ENCODE data around the gene HMMR. TPM values are rescaled to one million over a fixed set of nuclear protein-coding genes. Genes with fewer than 3 reads are reported as not detected.

HMMR gene
- total and polyA plus RNA-seq, 9 of the 15 experiments (the other 6 are each of a cell fraction or from before 2014, with no cell fraction given) = 74.9 to 133 (median 90.8) TPM

DNA sequence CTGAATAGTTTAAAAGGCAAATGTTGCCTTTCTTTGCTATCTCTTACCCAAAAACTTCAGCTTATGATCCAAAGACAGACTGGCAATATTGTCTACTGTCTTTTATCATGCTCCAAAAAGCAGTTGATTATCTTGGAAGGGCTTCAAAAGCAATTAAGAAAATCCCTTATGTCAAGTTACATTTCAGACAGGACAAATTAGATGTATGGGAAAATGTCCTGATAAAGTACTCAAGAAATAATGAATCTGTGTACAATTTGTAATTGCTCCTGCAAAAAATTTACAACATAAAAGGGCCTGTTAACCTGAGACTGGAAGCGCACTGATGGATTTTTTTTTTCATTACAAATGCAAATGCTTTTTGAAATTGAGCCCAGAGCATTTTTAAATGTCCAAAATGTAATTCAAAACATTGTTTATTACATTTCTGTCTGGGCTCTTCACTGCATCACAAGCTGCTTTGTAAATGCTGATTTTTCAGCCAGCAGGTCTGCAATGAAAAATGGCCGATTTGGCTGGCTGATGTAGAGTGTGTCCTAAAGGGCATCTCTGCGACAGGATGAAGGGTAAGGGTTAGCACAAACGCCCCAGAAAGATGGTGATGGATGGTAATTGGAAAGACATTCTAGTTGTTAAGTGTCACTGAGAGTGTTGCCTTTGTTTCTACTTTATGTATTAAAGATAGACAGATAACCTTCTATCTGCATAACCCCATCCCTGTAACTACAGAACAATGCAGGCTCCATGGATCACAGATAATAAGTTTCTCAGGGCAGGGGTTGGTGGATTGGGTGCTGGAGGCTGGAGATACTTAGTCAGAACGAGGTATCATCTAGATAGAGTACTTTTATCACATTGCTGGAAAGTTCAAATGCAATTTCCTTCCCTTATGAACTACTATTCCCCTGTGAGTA is 72.0 kb downstream of the HMMR start:
- CTCF ChIA-PET (ENCODE audit: low intra/inter-chr PET ratio) = no interaction called here
- Histone ChIP-seq H3K79me2 (ENCODE audit: control insufficient read depth, insufficient read depth, low read length) (no peaks in the 10 kb centered on the region), H3K4me3 (no peak overlapping the region), H3K36me3 (ENCODE audit: control insufficient read depth, insufficient read depth, low read length) (no peaks in the 10 kb centered on the region), H3K9ac (ENCODE audit: insufficient read depth in 1 of 2, low read depth in 2 of 2, low read length in 2 of 2) (no peak overlapping the region), H3K27me3 (ENCODE audit: control insufficient read depth in 2 of 2, insufficient read depth in 2 of 2, low read length in 2 of 2) (no peaks in the 10 kb centered on the region), H3K9me3 (replicated peaks; ENCODE audit: control insufficient read depth, insufficient read depth, low read depth, low read length) (no peaks in the 10 kb centered on the region), H3K4me1 (replicated peaks in 1 of 2; ENCODE audit: control insufficient read depth in 2 of 2, insufficient read depth in 2 of 2, low read length in 2 of 2) (no peaks in the 10 kb centered on the region), H3K9me1 (ENCODE audit: control insufficient read depth, insufficient read depth, low read length) (no peaks in the 10 kb centered on the region), H2AFZ (ENCODE audit: low read depth, low read length) (no peak overlapping the region), H3K27ac (ENCODE audit: extremely low read depth, low read depth, low read length) (no peak overlapping the region), H3K4me2 (ENCODE audit: insufficient read depth, low read length) (no peak overlapping the region), H4K20me1 (replicated peaks; ENCODE audit: control insufficient read depth, insufficient read depth, low read length) (no peaks in the 10 kb centered on the region)
- TF ChIP-seq TEAD2 (tag; IDR thresholded peaks at IDR 0.05) (no peak), ZNF79 (CRISPR knock-in tag; IDR thresholded peaks at IDR 0.05; ENCODE audit: low read depth) (no peak)
- POLR2A ChIA-PET = interaction anchor here (0.8 kb wide), 1 partner anchor 72 kb away, joined by 3 read pairs; the partner anchor contains the start of genes HMMR and NUDCD2
- ATAC-seq (no peak), FAIRE-seq (no peak), DNase-seq (ENCODE audit: extremely low read depth in 1 of 4, low spot score in 3 of 4) (no peak)
- WGBS (ENCODE audit: insufficient coverage, low coverage, missing lambda C conversion rate) = 3% methylated on average over 5 of the region's 5 CpGs
- intact Hi-C loops (cut with micrococcal nuclease) = no loop called here
- BruUV-seq (replicated peaks) = no TSS peak
- in situ Hi-C loops (cut with MboI) = no loop called here

- Histone ChIP-seq H3K79me2 (ENCODE audit: control insufficient read depth, insufficient read depth, low read length) (no peaks in the 10 kb centered on the region), H2AFZ (ENCODE audit: low read depth, low read length) (no peak overlapping the region), H3K4me2 (ENCODE audit: insufficient read depth, low read length) (no peak overlapping the region), H3K36me3 (ENCODE audit: control insufficient read depth, insufficient read depth, low read length) (no peaks in the 10 kb centered on the region), H3K4me1 (replicated peaks in 1 of 2; ENCODE audit: control insufficient read depth in 2 of 2, insufficient read depth in 2 of 2, low read length in 2 of 2) (no peaks in the 10 kb centered on the region), H3K9me3 (replicated peaks; ENCODE audit: control insufficient read depth, insufficient read depth, low read depth, low read length) (no peaks in the 10 kb centered on the region), H3K27me3 (ENCODE audit: control insufficient read depth in 2 of 2, insufficient read depth in 2 of 2, low read length in 2 of 2) (no peaks in the 10 kb centered on the region), H3K4me3 (no peak overlapping the region), H4K20me1 (replicated peaks; ENCODE audit: control insufficient read depth, insufficient read depth, low read length) (no peaks in the 10 kb centered on the region), H3K9me1 (ENCODE audit: control insufficient read depth, insufficient read depth, low read length) (no peaks in the 10 kb centered on the region), H3K27ac (ENCODE audit: extremely low read depth, low read depth, low read length) (no peak overlapping the region), H3K9ac (ENCODE audit: insufficient read depth in 1 of 2, low read depth in 2 of 2, low read length in 2 of 2) (no peak overlapping the region)
- POLR2A ChIA-PET = interaction anchor here (0.8 kb wide), 1 partner anchor 73 kb away, joined by 3 read pairs; the partner anchor contains the start of genes HMMR and NUDCD2
- ATAC-seq (no peak), DNase-seq (ENCODE audit: extremely low read depth in 1 of 4, low spot score in 3 of 4) (no peak), FAIRE-seq (no peak)
- intact Hi-C loops (cut with micrococcal nuclease) (no loop called here), in situ Hi-C loops (cut with MboI) (no loop called here)
- 5% methylated on average over 2 of the region's 2 CpGs for WGBS (ENCODE audit: insufficient coverage, low coverage, missing lambda C conversion rate)
- CTCF ChIA-PET (ENCODE audit: low intra/inter-chr PET ratio) = no interaction called here
- BruUV-seq (replicated peaks) = no TSS peak
- TF ChIP-seq MAFG (tag; conservative IDR thresholded peaks at IDR 0.05) (no peak), NELFE (IDR thresholded peaks at IDR 0.05; ENCODE audit: insufficient read depth, insufficient read length) (no peak), HNRNPL (IDR thresholded peaks at IDR 0.05; ENCODE audit: low read depth, low read length) (no peak), SMAD4 (CRISPR knock-in tag; conservative IDR thresholded peaks at IDR 0.05) (no peak), HDAC8 (tag; IDR thresholded peaks at IDR 0.05) (no peak), HMG20B (CRISPR knock-in tag; IDR thresholded peaks at IDR 0.05) (no peak), SMAD1 (IDR thresholded peaks at IDR 0.05; ENCODE audit: low read depth, low read length, partially characterized antibody) (no peak), LEF1 (IDR thresholded peaks at IDR 0.05) (no peak), ZNF224 (CRISPR knock-in tag; IDR thresholded peaks at IDR 0.05) (no peak), ZNF174 (CRISPR knock-in tag; IDR thresholded peaks at IDR 0.05) (no peak), ZBED1 (IDR thresholded peaks at IDR 0.05) (no peak), MCM5 (IDR thresholded peaks at IDR 0.05; ENCODE audit: low read depth) (no peak), ID3 (CRISPR knock-in tag; IDR thresholded peaks at IDR 0.05) (no peak), ID3 (tag; IDR thresholded peaks at IDR 0.05) (no peak), CSDE1 (IDR thresholded peaks at IDR 0.05) (no peak), TAL1 (IDR thresholded peaks at IDR 0.05) (no peak), BRD4 (IDR thresholded peaks at IDR 0.05) (no peak)
These were observed 72.8 kb downstream of the HMMR start for GRCh38 chr5:163533223-163533622.

Data from K562 (cell line).